GM12864 (cell line): Measurements from ENCODE around the gene KRTAP4-8.
"Not testable (repeated sequence)": the region's sequence is repeated elsewhere in the genome, so short reads cannot be mapped to it uniquely, and the experiment has no call there.

ENCODE experiments used
- DNase-seq: peaks from one replicate; pipeline ENCODE4 v3.0.0-alpha.2; 2011; ENCODE audit warnings: low read depth
- H3K4me3 ChIP-seq: 2 replicates; pipeline ENCODE4 v1.5.1; 2011; ENCODE audit warnings: mild to moderate bottlenecking, low read depth, low read length, control low read depth
- TF ChIP-seq, protein P1 (sequence below): IDR thresholded peaks from 2 replicates; pipeline ENCODE4 v1.5.1; 2011; ENCODE audit warnings: low read depth, mild to moderate bottlenecking, moderate library complexity, low read length, control low read depth, inconsistent platforms; ENCODE audit errors: missing control alignments

Gene KRTAP4-8

GRCh38 chr17:41131979-41132378, 34.0 kb upstream of the KRTAP4-8 start:
- TF ChIP-seq, protein P1, sequence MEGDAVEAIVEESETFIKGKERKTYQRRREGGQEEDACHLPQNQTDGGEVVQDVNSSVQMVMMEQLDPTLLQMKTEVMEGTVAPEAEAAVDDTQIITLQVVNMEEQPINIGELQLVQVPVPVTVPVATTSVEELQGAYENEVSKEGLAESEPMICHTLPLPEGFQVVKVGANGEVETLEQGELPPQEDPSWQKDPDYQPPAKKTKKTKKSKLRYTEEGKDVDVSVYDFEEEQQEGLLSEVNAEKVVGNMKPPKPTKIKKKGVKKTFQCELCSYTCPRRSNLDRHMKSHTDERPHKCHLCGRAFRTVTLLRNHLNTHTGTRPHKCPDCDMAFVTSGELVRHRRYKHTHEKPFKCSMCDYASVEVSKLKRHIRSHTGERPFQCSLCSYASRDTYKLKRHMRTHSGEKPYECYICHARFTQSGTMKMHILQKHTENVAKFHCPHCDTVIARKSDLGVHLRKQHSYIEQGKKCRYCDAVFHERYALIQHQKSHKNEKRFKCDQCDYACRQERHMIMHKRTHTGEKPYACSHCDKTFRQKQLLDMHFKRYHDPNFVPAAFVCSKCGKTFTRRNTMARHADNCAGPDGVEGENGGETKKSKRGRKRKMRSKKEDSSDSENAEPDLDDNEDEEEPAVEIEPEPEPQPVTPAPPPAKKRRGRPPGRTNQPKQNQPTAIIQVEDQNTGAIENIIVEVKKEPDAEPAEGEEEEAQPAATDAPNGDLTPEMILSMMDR: no peak
- H3K4me3 ChIP-seq: no peak overlapping the region
- no peak for DNase-seq

DNA sequence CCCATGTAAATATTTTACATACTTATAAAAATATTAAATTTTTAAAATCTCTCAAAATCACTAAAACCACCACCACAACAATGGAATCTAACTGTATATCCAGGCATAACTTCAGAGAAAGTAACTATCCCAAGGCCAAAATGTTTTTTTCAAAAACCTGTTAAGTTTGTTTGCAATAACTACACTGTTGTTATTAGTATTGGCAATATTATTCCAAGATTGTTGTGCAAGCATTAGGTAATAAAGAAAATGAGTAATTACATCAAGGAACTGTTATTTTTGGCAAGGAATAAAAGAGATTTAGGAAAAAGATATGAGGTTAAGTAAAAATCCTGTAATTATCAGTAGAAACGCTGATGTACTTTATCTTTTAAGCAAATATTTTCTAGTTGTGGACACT, 29.4 kb upstream of the KRTAP4-8 start:
- TF ChIP-seq, protein P1: no peak
- DNase-seq: no peak
- no peak overlapping the region for H3K4me3 ChIP-seq

DNA sequence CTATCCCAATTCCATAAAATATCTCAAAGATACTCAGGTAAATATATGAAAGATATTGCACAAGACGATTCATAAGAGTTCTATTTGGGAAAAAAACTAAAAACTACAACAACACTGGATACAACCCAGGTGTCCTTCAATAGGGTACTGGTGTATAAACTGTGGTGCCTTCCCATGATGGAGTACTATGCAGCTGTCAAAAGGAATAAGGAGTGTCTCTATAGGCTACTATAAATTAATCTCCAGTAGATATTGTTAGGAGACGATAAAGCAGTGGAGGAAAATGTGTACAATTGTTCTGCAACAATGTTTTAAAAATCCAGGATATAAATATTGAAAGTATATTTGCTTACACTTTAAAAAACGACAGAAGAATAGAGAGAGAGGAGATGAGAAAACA, 28.5 kb upstream of the KRTAP4-8 start:
- no peak overlapping the region for H3K4me3 ChIP-seq
- DNase-seq: no peak
- TF ChIP-seq, protein P1: no peak

GRCh38 chr17:41125064-41125463, 27.1 kb upstream of the KRTAP4-8 start:
- TF ChIP-seq, protein P1: no peak
- DNase-seq: no peak
- no peak overlapping the region for H3K4me3 ChIP-seq

DNA sequence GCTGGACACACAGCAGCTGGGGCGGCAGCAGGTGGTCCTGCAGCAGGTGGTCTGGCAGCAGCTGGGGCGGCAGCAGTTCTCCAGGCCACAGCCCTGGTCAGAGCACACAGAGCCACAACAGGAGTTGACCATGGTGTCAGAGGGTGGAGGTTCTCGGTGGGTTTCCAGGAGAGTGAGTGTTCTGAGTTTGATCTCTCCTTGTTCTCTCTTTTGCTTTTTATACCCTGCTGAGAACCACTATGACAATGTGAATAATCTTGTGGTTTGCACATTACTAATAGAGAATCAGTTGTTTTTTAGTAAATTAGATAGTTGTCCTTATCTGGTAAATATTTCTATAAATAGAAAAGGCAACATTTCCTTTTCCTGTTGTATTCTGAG, 26.0 kb upstream of the KRTAP4-8 start, which contains the start of gene KRTAP4-12:
KRTAP4-12 (minus strand) TSS at position 192 of the 381 bp plus-strand sequence; CDS start at position 132, 60 bp downstream.
- not testable (repeated sequence) for DNase-seq, H3K4me3 ChIP-seq

DNA sequence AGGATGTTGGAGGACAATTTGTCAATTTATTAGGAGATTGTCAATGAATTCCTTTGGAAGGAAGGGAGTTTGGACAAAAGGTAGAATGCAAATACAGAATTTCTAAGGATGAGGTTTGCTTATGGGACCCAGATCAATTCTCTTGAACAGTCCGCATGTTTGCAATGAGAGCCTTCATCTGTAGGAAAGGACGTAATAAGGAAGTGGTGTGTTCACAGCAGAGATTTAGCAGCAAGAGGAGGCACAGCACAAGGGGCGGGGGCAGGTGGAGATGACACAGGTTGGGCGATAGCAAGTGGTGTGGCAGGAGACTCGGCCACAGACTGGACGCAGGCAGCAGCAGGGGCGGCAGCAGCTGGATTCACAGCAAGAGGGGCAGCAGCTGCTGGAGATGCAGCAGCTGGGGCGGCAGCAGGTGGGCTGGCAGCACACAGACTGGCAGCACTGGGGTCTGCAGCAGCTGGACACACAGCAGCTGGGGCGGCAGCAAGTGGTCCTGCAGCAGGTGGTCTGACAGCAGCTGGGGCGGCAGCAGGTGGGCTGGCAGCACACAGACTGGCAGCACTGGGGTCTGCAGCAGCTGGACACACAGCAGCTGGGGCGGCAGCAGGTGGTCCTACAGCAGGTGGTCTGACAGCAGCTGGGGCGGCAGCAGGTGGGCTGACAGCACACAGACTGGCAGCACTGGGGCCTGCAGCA, 25.5 kb upstream of the KRTAP4-8 start:
- H3K4me3 ChIP-seq, DNase-seq: not testable (repeated sequence)

GRCh38 chr17:41121742-41122141, 23.8 kb upstream of the KRTAP4-8 start:
- TF ChIP-seq, protein P1: no peak
- no peak overlapping the region for H3K4me3 ChIP-seq
- DNase-seq: no peak

DNA sequence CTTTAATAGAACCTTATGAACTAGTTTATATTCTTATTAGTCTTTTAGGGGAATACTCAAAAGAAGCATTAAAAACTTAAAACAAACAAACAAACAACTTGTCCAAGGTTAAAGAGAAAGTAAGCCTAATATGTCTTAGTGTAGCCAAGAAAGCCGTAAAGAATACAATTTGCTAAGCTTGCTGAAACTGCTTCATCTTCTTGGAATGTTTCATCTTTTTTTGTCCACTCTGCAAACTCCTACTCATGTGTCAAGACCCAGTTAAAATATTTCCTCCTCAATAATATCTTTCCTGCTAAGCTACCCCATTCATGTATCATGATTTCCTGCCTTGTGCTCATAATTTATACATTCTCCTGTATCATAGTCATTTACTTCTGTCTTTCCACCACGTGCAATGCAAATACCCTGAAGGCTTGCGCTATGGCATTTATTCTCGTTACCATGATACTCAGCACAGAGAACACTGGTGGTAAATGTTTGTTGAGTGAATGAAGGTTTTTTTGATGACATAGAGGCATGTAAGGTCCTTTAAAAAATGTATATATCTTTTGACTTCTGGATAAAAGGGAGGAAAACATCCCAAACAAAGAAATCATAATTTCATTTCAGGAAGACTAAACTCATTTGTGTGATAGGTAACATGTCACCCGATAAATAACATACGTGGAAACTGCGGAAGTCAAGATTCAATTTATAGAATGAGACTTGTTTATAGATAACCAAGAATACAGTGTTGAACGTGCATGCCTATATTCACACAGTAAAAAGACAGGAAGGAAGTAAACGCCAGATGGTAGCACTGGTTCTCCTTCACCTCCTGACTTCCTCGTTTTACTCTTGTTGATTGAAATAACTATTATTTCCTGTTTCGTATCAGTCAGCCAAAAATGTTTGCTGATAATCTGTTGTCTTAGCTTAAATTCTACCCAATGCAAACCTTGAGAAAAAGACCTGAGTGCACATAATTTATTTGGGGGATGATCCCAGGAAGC, 22.1 kb upstream of the KRTAP4-8 start:
- DNase-seq, H3K4me3 ChIP-seq: not testable (repeated sequence)
